GM23248 (cell line): Measurements from ENCODE around the gene INTS2.

Source experiments
- EZH2 ChIP-seq: fragments of 200-600 bp; sonication (generic); IDR thresholded peaks from 2 replicates; pipeline ENCODE4 v1.6.1; 2018; ENCODE audit warnings: antibody characterized with exemption, mild to moderate bottlenecking; ENCODE audit not compliant: insufficient read depth, poor library complexity, severe bottlenecking
- EZH2phosphoT487 ChIP-seq: fragments of 200-600 bp; sonication (generic); IDR thresholded peaks from 2 replicates; pipeline ENCODE4 v1.6.1; 2018; ENCODE audit warnings: antibody characterized with exemption, moderate library complexity, mild to moderate bottlenecking, low read depth; ENCODE audit not compliant: insufficient read depth

DNA sequence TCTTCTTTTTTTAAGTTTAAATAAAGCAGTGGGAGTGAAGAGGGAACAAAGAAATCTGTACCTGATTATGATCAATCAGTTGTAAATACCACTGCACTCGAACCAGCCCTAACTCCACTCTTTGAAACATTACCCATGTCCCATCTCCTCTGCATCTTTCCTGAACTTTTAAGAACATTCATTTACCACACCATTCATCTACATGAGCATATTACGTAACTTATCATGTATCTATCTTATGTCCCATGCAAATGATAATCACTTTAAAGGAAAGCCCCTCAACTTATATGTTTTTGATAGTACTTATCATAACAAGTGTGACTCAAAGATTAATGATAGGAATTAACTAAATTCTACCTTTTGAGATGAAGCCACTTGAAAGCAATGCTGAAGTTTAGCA lies 53.7 kb downstream of the INTS2 start:
- no peak for TF ChIP-seq EZH2
- TF ChIP-seq EZH2phosphoT487 = no peak
